ENCODE data around the gene TESMIN. TPM values are rescaled to one million over a fixed set of nuclear protein-coding genes. Genes with fewer than 3 reads are reported as not detected.
A peak's percentile ranks its signal among the peaks of the same experiment; 100 is the strongest.

TESMIN gene
- total RNA-seq, 1 donor from 2014 or later: 2.4 TPM

GRCh38 chr11:68750195-68751003 is 921 bp downstream of the TESMIN start:
- H3K27me3 ChIP-seq (ENCODE audit: control insufficient read depth, insufficient read depth, low read length): no peaks in the 10 kb centered on the region
- peak overlapping the region; percentile 47 for H3K4me3 ChIP-seq (ENCODE audit: low read depth, low read length)
- no peak for DNase-seq (ENCODE audit: low read depth)
- TF ChIP-seq CTCF (IDR thresholded peaks at IDR 0.05; ENCODE audit: insufficient read depth, low read length, severe bottlenecking): peak; percentile 4
- peaks cover 2% of the 10 kb centered on the region for H3K36me3 ChIP-seq (ENCODE audit: control insufficient read depth, insufficient read depth, low read length)
- FAIRE-seq: no peak

- DNase-seq (ENCODE audit: low read depth) (no peak), FAIRE-seq (no peak)
- no peak for TF ChIP-seq CTCF (IDR thresholded peaks at IDR 0.05; ENCODE audit: insufficient read depth, low read length, severe bottlenecking)
- Histone ChIP-seq H3K4me3 (ENCODE audit: low read depth, low read length) (no peak overlapping the region), H3K36me3 (ENCODE audit: control insufficient read depth, insufficient read depth, low read length) (peaks cover 4% of the 10 kb centered on the region), H3K27me3 (ENCODE audit: control insufficient read depth, insufficient read depth, low read length) (no peaks in the 10 kb centered on the region)
These were observed 1.8 kb downstream of the TESMIN start for GRCh38 chr11:68749229-68750123.

GRCh38 chr11:68748061-68748460 is 3.3 kb downstream of the TESMIN start:
- FAIRE-seq (no peak), DNase-seq (ENCODE audit: low read depth) (no peak)
- no peak overlapping the region for H3K4me3 ChIP-seq (ENCODE audit: low read depth, low read length)
- peaks cover 5% of the 10 kb centered on the region for H3K36me3 ChIP-seq (ENCODE audit: control insufficient read depth, insufficient read depth, low read length)
- H3K27me3 ChIP-seq (ENCODE audit: control insufficient read depth, insufficient read depth, low read length): no peaks in the 10 kb centered on the region
- TF ChIP-seq CTCF (IDR thresholded peaks at IDR 0.05; ENCODE audit: insufficient read depth, low read length, severe bottlenecking): no peak

GRCh38 chr11:68743539-68743938 is 7.8 kb downstream of the TESMIN start:
- Histone ChIP-seq H3K36me3 (ENCODE audit: control insufficient read depth, insufficient read depth, low read length) (peaks cover 5% of the 10 kb centered on the region), H3K27me3 (ENCODE audit: control insufficient read depth, insufficient read depth, low read length) (no peaks in the 10 kb centered on the region), H3K4me3 (ENCODE audit: low read depth, low read length) (no peak overlapping the region)
- DNase-seq (ENCODE audit: low read depth): no peak
- no peak for FAIRE-seq
- no peak for TF ChIP-seq CTCF (IDR thresholded peaks at IDR 0.05; ENCODE audit: insufficient read depth, low read length, severe bottlenecking)

- no peak for TF ChIP-seq CTCF (IDR thresholded peaks at IDR 0.05; ENCODE audit: insufficient read depth, low read length, severe bottlenecking)
- peaks cover 3% of the 10 kb centered on the region for H3K36me3 ChIP-seq (ENCODE audit: control insufficient read depth, insufficient read depth, low read length)
- no peak overlapping the region for H3K4me3 ChIP-seq (ENCODE audit: low read depth, low read length)
- no peak for DNase-seq (ENCODE audit: low read depth)
- no peaks in the 10 kb centered on the region for H3K27me3 ChIP-seq (ENCODE audit: control insufficient read depth, insufficient read depth, low read length)
- no peak for FAIRE-seq
These were observed 9.9 kb downstream of the TESMIN start for GRCh38 chr11:68741463-68741862.
